Measurements from ENCODE around the gene PI4KB.

DNA sequence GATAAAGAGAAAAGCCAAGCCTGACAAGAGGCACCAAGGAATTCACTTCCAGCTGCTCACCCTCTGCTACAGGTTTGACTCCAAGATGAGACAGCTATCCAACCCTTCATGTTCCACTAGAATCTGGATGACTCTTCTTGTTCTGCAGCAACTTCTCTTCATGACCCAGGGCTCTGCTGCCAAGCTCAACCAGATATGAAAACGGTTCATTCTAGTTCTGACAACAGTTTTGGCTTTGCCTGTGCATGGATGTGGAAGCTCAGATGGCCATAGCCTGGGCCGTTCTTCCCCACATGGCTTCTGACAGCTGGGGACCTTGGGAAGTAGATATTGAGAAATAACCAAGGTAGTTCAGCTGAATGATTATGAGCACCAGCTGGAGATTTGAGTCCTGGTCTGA is 13.7 kb downstream of the PI4KB start:
- TF ChIP-seq POLR2A (IDR thresholded peaks at IDR 0.05; ENCODE audit: low read length) (no peak), GATA1 (IDR thresholded peaks at IDR 0.05; ENCODE audit: low read depth, low read length) (no peak)
